OCI-LY3 (cell line): ENCODE measurements around the gene TATDN2.
"Not testable (repeated sequence)": the region's sequence is repeated elsewhere in the genome, so short reads cannot be mapped to it uniquely, and the experiment has no call there.

Source experiments
- H2AFZ ChIP-seq: fragments of 200-600, 300-600 bp; shearing (Covaris generic); 2 replicates; pipeline ENCODE4 v1.6.0; 2014; ENCODE audit warnings: antibody characterized with exemption, low read depth, low read length
- H3K27ac ChIP-seq: fragments of 200-600, 300-600 bp; sonication (generic); 2 replicates; pipeline ENCODE4 v1.5.1; 2014; ENCODE audit warnings: mild to moderate bottlenecking, low read length, moderate library complexity, mixed read lengths
- H3K27me3 ChIP-seq: fragments of 200-600, 300-600 bp; sonication (generic); 2 replicates; pipeline ENCODE4 v1.6.1; 2014; ENCODE audit warnings: low read depth, low read length, mixed read lengths
- H3K36me3 ChIP-seq: fragments of 200-600, 300-600 bp; sonication (generic); replicated peaks from 2 replicates; pipeline ENCODE3; 2014; ENCODE audit warnings: low read depth, low read length, mixed read lengths
- H3K4me1 ChIP-seq: fragments of 300-600, 200-600 bp; sonication (generic); 2 replicates; pipeline ENCODE4 v1.6.1; 2014; ENCODE audit warnings: low read length, mixed read lengths
- H3K4me2 ChIP-seq: fragments of 200-600, 300-600 bp; sonication (generic); 2 replicates; pipeline ENCODE4 v1.6.1; 2014; ENCODE audit warnings: low read length, mixed read lengths
- H3K4me3 ChIP-seq: fragments of 300-600, 200-600 bp; sonication (generic); 2 replicates; pipeline ENCODE4 v1.5.1; 2014; ENCODE audit warnings: antibody characterized with exemption, mild to moderate bottlenecking, low read length, moderate library complexity
- H3K79me2 ChIP-seq: fragments of 300-600, 200-600 bp; shearing (Covaris generic); 2 replicates; pipeline ENCODE4 v1.6.1; 2014; ENCODE audit warnings: mild to moderate bottlenecking, low read length, mixed read lengths
- H3K9ac ChIP-seq: fragments of 300-600, 200-600 bp; shearing (Covaris generic); 2 replicates; pipeline ENCODE4 v1.6.0; 2014; ENCODE audit warnings: mild to moderate bottlenecking, low read length, moderate library complexity
- H3K9me3 ChIP-seq: fragments of 200-600, 300-600 bp; shearing (Covaris generic); 2 replicates; pipeline ENCODE4 v1.6.1; 2014; ENCODE audit warnings: low read length, mixed read lengths; ENCODE audit not compliant: insufficient read depth
- H4K20me1 ChIP-seq: fragments of 200-600, 300-600 bp; sonication (generic); 2 replicates; pipeline ENCODE4 v1.6.1; 2016; ENCODE audit warnings: low read length, mixed read lengths; ENCODE audit not compliant: insufficient read depth
- EZH2phosphoT487 ChIP-seq: fragments of 200-600 bp; shearing (Covaris generic); IDR thresholded peaks from 2 replicates; pipeline ENCODE4 v1.6.1; 2018; ENCODE audit warnings: antibody characterized with exemption, mixed run types, low read depth
- TF ChIP-seq, protein P1 (sequence below): fragments of 200-600, 300-600 bp; sonication (generic); IDR thresholded peaks from 2 replicates; pipeline ENCODE4 v1.5.1; 2014; ENCODE audit warnings: antibody characterized with exemption, low read length, low read depth

The TATDN2 gene

DNA sequence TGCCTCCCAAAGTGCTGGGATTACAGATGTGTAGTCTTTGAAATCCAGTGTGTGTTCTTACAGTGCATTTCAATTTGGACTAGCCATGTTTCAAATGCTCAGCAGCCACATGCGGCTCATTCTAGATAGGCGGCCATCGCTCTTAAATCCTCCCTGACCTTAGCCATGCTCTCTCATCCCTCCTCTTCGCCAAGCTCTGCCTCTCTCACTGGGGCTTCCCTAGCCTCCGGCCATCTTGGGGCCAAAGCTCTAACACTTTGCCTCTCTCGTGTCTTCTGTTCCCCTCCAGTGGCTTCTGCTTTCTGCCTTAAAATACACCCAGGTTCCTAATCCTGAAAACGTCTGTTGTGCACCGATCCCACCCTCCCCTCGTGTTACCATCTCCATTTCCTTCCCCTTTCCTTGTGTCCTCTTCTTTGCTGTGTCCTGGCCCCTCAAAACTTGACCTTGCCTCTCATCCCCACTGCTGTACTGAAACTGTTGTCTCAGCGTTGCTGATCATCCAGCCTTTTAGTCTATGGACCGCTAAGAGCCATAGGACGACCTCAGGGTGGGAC is 45.8 kb downstream of the TATDN2 start:
- no peaks in the 10 kb centered on the region for H3K79me2 ChIP-seq
- peaks cover 17% of the 10 kb centered on the region for H3K36me3 ChIP-seq
- H3K4me2 ChIP-seq: no peak overlapping the region
- no peaks in the 10 kb centered on the region for H3K9me3 ChIP-seq
- TF ChIP-seq, protein P1, sequence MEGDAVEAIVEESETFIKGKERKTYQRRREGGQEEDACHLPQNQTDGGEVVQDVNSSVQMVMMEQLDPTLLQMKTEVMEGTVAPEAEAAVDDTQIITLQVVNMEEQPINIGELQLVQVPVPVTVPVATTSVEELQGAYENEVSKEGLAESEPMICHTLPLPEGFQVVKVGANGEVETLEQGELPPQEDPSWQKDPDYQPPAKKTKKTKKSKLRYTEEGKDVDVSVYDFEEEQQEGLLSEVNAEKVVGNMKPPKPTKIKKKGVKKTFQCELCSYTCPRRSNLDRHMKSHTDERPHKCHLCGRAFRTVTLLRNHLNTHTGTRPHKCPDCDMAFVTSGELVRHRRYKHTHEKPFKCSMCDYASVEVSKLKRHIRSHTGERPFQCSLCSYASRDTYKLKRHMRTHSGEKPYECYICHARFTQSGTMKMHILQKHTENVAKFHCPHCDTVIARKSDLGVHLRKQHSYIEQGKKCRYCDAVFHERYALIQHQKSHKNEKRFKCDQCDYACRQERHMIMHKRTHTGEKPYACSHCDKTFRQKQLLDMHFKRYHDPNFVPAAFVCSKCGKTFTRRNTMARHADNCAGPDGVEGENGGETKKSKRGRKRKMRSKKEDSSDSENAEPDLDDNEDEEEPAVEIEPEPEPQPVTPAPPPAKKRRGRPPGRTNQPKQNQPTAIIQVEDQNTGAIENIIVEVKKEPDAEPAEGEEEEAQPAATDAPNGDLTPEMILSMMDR: no peak
- TF ChIP-seq EZH2phosphoT487: no peak
- H3K9ac ChIP-seq: no peak overlapping the region
- H3K27me3 ChIP-seq: no peaks in the 10 kb centered on the region
- H4K20me1 ChIP-seq: no peaks in the 10 kb centered on the region
- H3K27ac ChIP-seq: no peak overlapping the region
- no peak overlapping the region for H2AFZ ChIP-seq
- peaks cover 15% of the 10 kb centered on the region for H3K4me1 ChIP-seq
- H3K4me3 ChIP-seq: no peak overlapping the region

DNA sequence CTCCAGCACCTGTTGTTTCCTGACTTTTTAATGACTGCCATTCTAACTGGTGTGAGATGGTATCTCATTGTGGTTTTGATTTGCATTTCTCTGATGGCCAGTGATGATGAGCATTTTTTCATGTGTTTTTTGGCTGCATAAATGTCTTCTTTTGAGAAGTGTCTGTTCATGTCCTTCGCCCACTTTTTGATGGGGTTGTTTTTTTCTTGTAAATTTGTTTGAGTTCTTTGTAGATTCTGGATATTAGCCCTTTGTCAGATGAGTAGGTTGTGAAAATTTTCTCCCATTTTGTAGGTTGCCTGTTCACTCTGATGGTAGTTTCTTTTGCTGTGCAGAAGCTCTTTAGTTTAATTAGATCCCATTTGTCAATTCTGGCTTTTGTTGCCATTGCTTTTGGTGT is 49.8 kb downstream of the TATDN2 start:
- H3K9me3 ChIP-seq: not testable (repeated sequence)

GRCh38 chr3:10299175-10299574 is 50.9 kb downstream of the TATDN2 start:
- H3K9me3 ChIP-seq: no peaks in the 10 kb centered on the region
- H2AFZ ChIP-seq: no peak overlapping the region
- H3K4me1 ChIP-seq: no peaks in the 10 kb centered on the region
- H3K79me2 ChIP-seq: no peaks in the 10 kb centered on the region
- no peak overlapping the region for H3K4me2 ChIP-seq
- no peak overlapping the region for H3K27ac ChIP-seq
- no peak for TF ChIP-seq EZH2phosphoT487
- TF ChIP-seq, protein P1: no peak
- H3K36me3 ChIP-seq: peaks cover 56% of the 10 kb centered on the region
- H3K4me3 ChIP-seq: no peak overlapping the region
- H4K20me1 ChIP-seq: no peaks in the 10 kb centered on the region
- H3K9ac ChIP-seq: no peak overlapping the region
- H3K27me3 ChIP-seq: no peaks in the 10 kb centered on the region

More for the DNA sequence above, 49.8 kb downstream of the TATDN2 start:
- H3K4me3 ChIP-seq, H3K4me2 ChIP-seq, H3K27me3 ChIP-seq, H2AFZ ChIP-seq, H3K4me1 ChIP-seq, H3K27ac ChIP-seq, H3K79me2 ChIP-seq, H4K20me1 ChIP-seq, H3K9ac ChIP-seq: not testable (repeated sequence)
- H3K36me3 ChIP-seq: peaks cover 52% of the 10 kb centered on the region

DNA sequence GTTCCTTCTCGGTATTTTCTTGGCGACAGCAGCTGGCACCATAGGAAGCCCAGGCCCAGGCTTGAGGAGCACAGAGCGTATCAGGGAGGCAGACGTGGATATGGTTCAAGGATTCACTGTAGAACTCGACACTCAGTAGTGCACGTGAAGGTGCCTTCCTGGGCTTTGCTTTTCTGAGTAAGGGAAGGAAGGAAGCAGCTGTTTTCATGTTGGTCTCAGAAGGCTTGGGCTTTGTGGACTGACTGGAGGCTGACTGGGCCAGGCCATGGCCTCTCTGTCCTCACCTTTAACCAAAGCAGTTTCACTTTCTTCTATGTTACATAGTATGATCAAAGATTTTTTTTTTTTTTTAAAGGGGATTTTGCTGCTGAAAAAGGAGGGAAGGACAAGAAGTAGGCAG is 51.4 kb downstream of the TATDN2 start:
- TF ChIP-seq, protein P1: no peak
- no peak for TF ChIP-seq EZH2phosphoT487

More for the DNA sequence above, 51.4 kb downstream of the TATDN2 start:
- H2AFZ ChIP-seq: no peak overlapping the region
- no peak overlapping the region for H3K27ac ChIP-seq
- H3K4me1 ChIP-seq: no peaks in the 10 kb centered on the region
- no peak overlapping the region for H3K4me2 ChIP-seq
- H3K79me2 ChIP-seq: no peaks in the 10 kb centered on the region
- H3K4me3 ChIP-seq: no peak overlapping the region
- H3K27me3 ChIP-seq: no peaks in the 10 kb centered on the region
- no peaks in the 10 kb centered on the region for H3K9me3 ChIP-seq
- H3K9ac ChIP-seq: no peak overlapping the region
- no peaks in the 10 kb centered on the region for H4K20me1 ChIP-seq
- H3K36me3 ChIP-seq: peaks cover 57% of the 10 kb centered on the region
